K562 (cell line): ENCODE measurements around the gene C1orf116. TPM values are rescaled to one million over a fixed set of nuclear protein-coding genes. Genes with fewer than 3 reads are reported as not detected.
A peak's percentile ranks its signal among the peaks of the same experiment; 100 is the strongest.

ENCODE experiments used
- ATAC-seq: fragments of 200-7000 bp; cut with Tn5 transposase; 3 replicates; pipeline ENCODE4 v1.9.1; 2020; ENCODE audit warnings: moderate library complexity
- BruUV-seq: library from RNA; stranded (reverse); fragments of 400-500 nt; replicated peaks from 2 replicates; lab custom pipeline; 2021; lab: Mats Ljungman, UMichigan
- CTCF ChIA-PET: fragments of 300-600 bp; formaldehyde crosslinking; extraction: SDS; loops from one replicate; lab custom pipeline; 2021; ENCODE audit warnings: low intra/inter-chr PET ratio; lab: Yijun Ruan, JAX
- POLR2A ChIA-PET: fragments of 300-600, 350-650 bp; sonication (Branson Sonifier 250); formaldehyde crosslinking; extraction: SDS; loops from one replicate; lab custom pipeline; 2021; ENCODE audit warnings: antibody characterized with exemption, inconsistent platforms; lab: Yijun Ruan, JAX
- DNase-seq, 4 experiments: peaks; one replicate each; pipeline versions ENCODE4 v3.0.0 to v3.0.0-alpha.2; 2011 to 2018; ENCODE audit warnings: low spot score in 3 of 4, mixed read lengths in 3 of 4; ENCODE audit errors: extremely low read depth in 1 of 4
- FAIRE-seq: peaks from 2 replicates; lab custom pipeline; 2011; peaks lifted over from hg19 to GRCh38; lab: Jason Lieb, UNC
- H2AFZ ChIP-seq: 2 replicates; pipeline ENCODE4 v1.6.0; 2011; ENCODE audit warnings: low read depth, low read length, control low read depth, inconsistent platforms
- H3K27ac ChIP-seq: fragments of 200-600 bp; 3 replicates; pipeline ENCODE4 v1.8.0; 2011; ENCODE audit warnings: low read depth, mild to moderate bottlenecking, control low read depth, inconsistent platforms, low read length, moderate library complexity, mixed read lengths; ENCODE audit errors: extremely low read depth
- H3K27me3 ChIP-seq, 2 experiments: fragments of 300-600 bp in 1 of 2; 2 replicates in 1 of 2; 3 replicates in 1 of 2; pipeline versions ENCODE4 v1.6.0 to v1.8.0; 2011; ENCODE audit warnings: inconsistent platforms in 2 of 2, low read length in 2 of 2, mild to moderate bottlenecking in 1 of 2, mixed read lengths in 1 of 2, moderate library complexity in 1 of 2; ENCODE audit not compliant: control insufficient read depth in 2 of 2, insufficient read depth in 2 of 2
- H3K36me3 ChIP-seq: fragments of 300-600 bp; 3 replicates; pipeline ENCODE4 v1.8.0; 2011; ENCODE audit warnings: mild to moderate bottlenecking, low read length, inconsistent platforms; ENCODE audit not compliant: control insufficient read depth, insufficient read depth
- H3K4me1 ChIP-seq, 2 experiments: fragments of 200-600 bp in 1 of 2; replicated peaks in 1 of 2; 2 replicates in 1 of 2; 3 replicates in 1 of 2; pipeline versions ENCODE4 v1.5.1 to v1.8.0; 2011; ENCODE audit warnings: inconsistent platforms in 2 of 2, low read length in 2 of 2, mild to moderate bottlenecking in 1 of 2, mixed read lengths in 1 of 2, moderate library complexity in 1 of 2; ENCODE audit not compliant: control insufficient read depth in 2 of 2, insufficient read depth in 2 of 2
- H3K4me2 ChIP-seq: 2 replicates; pipeline ENCODE4 v1.6.1; 2011; ENCODE audit warnings: low read length, control low read depth, inconsistent platforms, mixed read lengths; ENCODE audit not compliant: insufficient read depth
- H3K4me3 ChIP-seq: fragments of 200-600 bp; sonication (generic), shearing (Covaris generic); 2 replicates; pipeline ENCODE4 v1.5.1; 2016; ENCODE audit warnings: control low read depth, inconsistent platforms
- H3K79me2 ChIP-seq: fragments of 200-600 bp; 3 replicates; pipeline ENCODE4 v1.8.0; 2011; ENCODE audit warnings: low read length, inconsistent platforms; ENCODE audit not compliant: control insufficient read depth, insufficient read depth
- H3K9ac ChIP-seq, 2 experiments: 2 replicates each; pipeline versions ENCODE4 v1.6.0 to v1.6.1; 2011; ENCODE audit warnings: low read depth in 2 of 2, low read length in 2 of 2, control low read depth in 1 of 2, inconsistent platforms in 1 of 2, mild to moderate bottlenecking in 1 of 2, mixed read lengths in 1 of 2; ENCODE audit not compliant: insufficient read depth in 1 of 2
- H3K9me1 ChIP-seq: one replicate; pipeline ENCODE4 v1.6.0; 2011; ENCODE audit warnings: inconsistent platforms, mild to moderate bottlenecking, low read length, moderate library complexity; ENCODE audit not compliant: control insufficient read depth, insufficient read depth
- H3K9me3 ChIP-seq: replicated peaks from 2 replicates; pipeline ENCODE4 v1.5.1; 2011; ENCODE audit warnings: low read depth, low read length, inconsistent platforms; ENCODE audit not compliant: control insufficient read depth, insufficient read depth
- H4K20me1 ChIP-seq: replicated peaks from 2 replicates; pipeline ENCODE4 v1.6.1; 2011; ENCODE audit warnings: low read length, inconsistent platforms, mixed read lengths; ENCODE audit not compliant: control insufficient read depth, insufficient read depth
- BDP1 ChIP-seq: IDR thresholded peaks from 3 replicates; pipeline ENCODE4 v1.6.1; 2011; ENCODE audit not compliant: insufficient read length, insufficient read depth
- CHD1 ChIP-seq: fragments of 200-600 bp; sonication (generic); IDR thresholded peaks from one replicate; pipeline ENCODE4 v1.6.1; 2012; ENCODE audit warnings: mild to moderate bottlenecking, moderate library complexity, low read length, inconsistent platforms
- ETV1 ChIP-seq: fragments of 450-650 bp; conservative IDR thresholded peaks from 2 replicates; pipeline ENCODE4 v1.6.1; 2016; ENCODE audit warnings: missing genetic modification characterization, control low read depth, low read depth, missing compliant biosample characterization
- HMG20A ChIP-seq: fragments of 450-650 bp; formaldehyde crosslinking; conservative IDR thresholded peaks from 2 replicates; pipeline ENCODE4 v1.4.0; 2020; ENCODE audit warnings: mild to moderate bottlenecking, mixed read lengths
- MTA3 ChIP-seq: fragments of 450-650 bp; formaldehyde crosslinking; IDR thresholded peaks from 2 replicates; pipeline ENCODE4 v1.6.1; 2017; ENCODE audit warnings: mild to moderate bottlenecking, borderline replicate concordance
- NFYB ChIP-seq: IDR thresholded peaks from 2 replicates; pipeline ENCODE4 v1.6.1; 2011; ENCODE audit warnings: mild to moderate bottlenecking, moderate library complexity; ENCODE audit not compliant: insufficient read length; ENCODE audit errors: extremely low read depth
- PHB ChIP-seq: fragments of 250-450 bp; sonication (Bioruptor Pico); IDR thresholded peaks from 2 replicates; pipeline ENCODE4 v1.5.0; 2021
- ZNF324 ChIP-seq: fragments of 250-450 bp; sonication (Bioruptor Pico); IDR thresholded peaks from 2 replicates; pipeline ENCODE4 v1.4.0; 2020; ENCODE audit warnings: mild to moderate bottlenecking
- WGBS: fragments of 100-300 bp; shearing (Covaris generic); methylation state at CpG from one replicate; pipeline ENCODE4 v1.1.6; 2016; ENCODE audit warnings: low coverage, mixed read lengths; ENCODE audit not compliant: insufficient coverage; ENCODE audit errors: missing lambda C conversion rate; 5-methylcytosine and 5-hydroxymethylcytosine counted together
- in situ Hi-C: fragments of 300-500 bp; cut with MboI; formaldehyde crosslinking; loops from 4 replicates; pipeline ENCODE4 v1.15.0; 2018; ENCODE audit warnings: inconsistent platforms, mixed read lengths
- intact Hi-C: fragments of 100-400 bp; cut with micrococcal nuclease; formaldehyde crosslinking; loops from 2 replicates; pipeline ENCODE4 v1.14.2; 2022
- polyA plus RNA-seq, 8 experiments: library from polyadenylated mRNA; depleted of rRNA in 4 of 8; stranded (reverse) in 5 of 8; unstranded in 3 of 8; fragments of >200 nt; fragmentation: Nextera tagmentation in 2 of 8; fragmentation: Illumina TruSeq in 1 of 8; extraction: Ambion mirVana in 2 of 8; extraction: Trizol in 1 of 8; gene quantifications; 2 replicates each; pipeline versions ENCODE4 v1.2.1 to v1.2.3, GENCODE V29; 2011 to 2014; ENCODE audit warnings: inconsistent platforms in 1 of 8, missing spikeins in 1 of 8
- total RNA-seq, 7 experiments: library from RNA; depleted of rRNA in 6 of 7; stranded (reverse); fragments of >200 nt in 6 of 7; fragmentation: Illumina TruSeq in 2 of 7; extraction: Trizol in 2 of 7; gene quantifications; 2 replicates each; pipeline versions ENCODE4 v1.2.1 to v1.2.3, GENCODE V29; 2011 to 2021; ENCODE audit warnings: low replicate concordance in 1 of 7
- TF ChIP-seq, protein P1 (sequence below): fragments of 250-450 bp; sonication (Bioruptor Pico); IDR thresholded peaks from 2 replicates; pipeline ENCODE4 v1.9.0; 2021; ENCODE audit warnings: mild to moderate bottlenecking
- TF ChIP-seq, protein P2 (sequence below): fragments of 250-450 bp; sonication (Bioruptor Pico); IDR thresholded peaks from 2 replicates; pipeline ENCODE4 v1.5.0; 2021
- TF ChIP-seq, protein P3 (sequence below): fragments of 450-650 bp; IDR thresholded peaks from one replicate; pipeline ENCODE4 v1.6.1; 2018; ENCODE audit warnings: mild to moderate bottlenecking, moderate library complexity; ENCODE audit not compliant: partially characterized antibody
- TF ChIP-seq, protein P4 (sequence below): IDR thresholded peaks from 2 replicates; pipeline ENCODE4 v1.6.1; 2014; ENCODE audit warnings: antibody characterized with exemption

Gene C1orf116
- total and polyA plus RNA-seq, 9 of the 15 experiments (the other 6 are each of a cell fraction or from before 2014, with no cell fraction given): 0.62 to 3.0 (median 0.95) TPM

DNA sequence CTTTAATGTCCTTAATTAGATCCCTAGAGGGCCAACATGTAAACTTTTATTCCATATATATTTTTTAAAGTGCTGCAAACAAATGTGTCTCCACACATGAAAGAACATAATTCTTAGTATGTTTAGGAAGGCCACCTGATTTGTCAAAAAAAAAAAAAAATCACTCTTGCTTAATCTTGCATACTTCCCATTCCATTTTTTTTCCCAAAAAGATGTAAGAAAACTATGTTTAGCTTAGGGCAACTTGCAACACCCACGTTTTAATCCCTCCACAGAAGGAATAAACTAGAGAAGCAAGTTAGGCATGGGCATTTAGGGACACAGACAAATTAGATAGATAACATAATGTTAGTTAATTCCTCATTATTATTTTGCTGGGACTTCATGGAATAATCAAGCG, 12.9 kb upstream of the C1orf116 start:
- 38% methylated on average over 2 of the region's 2 CpGs for WGBS
- H3K9ac ChIP-seq: peak overlapping the region in 1 of 2 experiments; percentile 98; a peak in 2 of 4 replicates
- H3K9me1 ChIP-seq: no peaks in the 10 kb centered on the region
- FAIRE-seq (no peak), DNase-seq (no peak), ATAC-seq (no peak)
- TF ChIP-seq, protein P1, sequence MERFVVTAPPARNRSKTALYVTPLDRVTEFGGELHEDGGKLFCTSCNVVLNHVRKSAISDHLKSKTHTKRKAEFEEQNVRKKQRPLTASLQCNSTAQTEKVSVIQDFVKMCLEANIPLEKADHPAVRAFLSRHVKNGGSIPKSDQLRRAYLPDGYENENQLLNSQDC: no peak
- TF ChIP-seq, protein P2, sequence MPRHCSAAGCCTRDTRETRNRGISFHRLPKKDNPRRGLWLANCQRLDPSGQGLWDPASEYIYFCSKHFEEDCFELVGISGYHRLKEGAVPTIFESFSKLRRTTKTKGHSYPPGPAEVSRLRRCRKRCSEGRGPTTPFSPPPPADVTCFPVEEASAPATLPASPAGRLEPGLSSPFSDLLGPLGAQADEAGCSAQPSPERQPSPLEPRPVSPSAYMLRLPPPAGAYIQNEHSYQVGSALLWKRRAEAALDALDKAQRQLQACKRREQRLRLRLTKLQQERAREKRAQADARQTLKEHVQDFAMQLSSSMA (CRISPR knock-in tag): no peak
- TF ChIP-seq BDP1 (no peak), PHB (CRISPR knock-in tag) (no peak), MTA3 (no peak), CHD1 (no peak), ZNF324 (no peak), ETV1 (no peak), HMG20A (CRISPR knock-in tag) (no peak), NFYB (no peak)
- TF ChIP-seq, protein P3, sequence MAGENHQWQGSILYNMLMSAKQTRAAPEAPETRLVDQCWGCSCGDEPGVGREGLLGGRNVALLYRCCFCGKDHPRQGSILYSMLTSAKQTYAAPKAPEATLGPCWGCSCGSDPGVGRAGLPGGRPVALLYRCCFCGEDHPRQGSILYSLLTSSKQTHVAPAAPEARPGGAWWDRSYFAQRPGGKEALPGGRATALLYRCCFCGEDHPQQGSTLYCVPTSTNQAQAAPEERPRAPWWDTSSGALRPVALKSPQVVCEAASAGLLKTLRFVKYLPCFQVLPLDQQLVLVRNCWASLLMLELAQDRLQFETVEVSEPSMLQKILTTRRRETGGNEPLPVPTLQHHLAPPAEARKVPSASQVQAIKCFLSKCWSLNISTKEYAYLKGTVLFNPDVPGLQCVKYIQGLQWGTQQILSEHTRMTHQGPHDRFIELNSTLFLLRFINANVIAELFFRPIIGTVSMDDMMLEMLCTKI: no peak
- TF ChIP-seq, protein P4, sequence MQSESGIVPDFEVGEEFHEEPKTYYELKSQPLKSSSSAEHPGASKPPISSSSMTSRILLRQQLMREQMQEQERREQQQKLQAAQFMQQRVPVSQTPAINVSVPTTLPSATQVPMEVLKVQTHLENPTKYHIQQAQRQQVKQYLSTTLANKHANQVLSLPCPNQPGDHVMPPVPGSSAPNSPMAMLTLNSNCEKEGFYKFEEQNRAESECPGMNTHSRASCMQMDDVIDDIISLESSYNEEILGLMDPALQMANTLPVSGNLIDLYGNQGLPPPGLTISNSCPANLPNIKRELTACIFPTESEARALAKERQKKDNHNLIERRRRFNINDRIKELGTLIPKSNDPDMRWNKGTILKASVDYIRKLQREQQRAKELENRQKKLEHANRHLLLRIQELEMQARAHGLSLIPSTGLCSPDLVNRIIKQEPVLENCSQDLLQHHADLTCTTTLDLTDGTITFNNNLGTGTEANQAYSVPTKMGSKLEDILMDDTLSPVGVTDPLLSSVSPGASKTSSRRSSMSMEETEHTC: no peak
- H4K20me1 ChIP-seq: peaks cover 18% of the 10 kb centered on the region
- intact Hi-C loops: no loop called here
- H3K27ac ChIP-seq: no peak overlapping the region
- H3K27me3 ChIP-seq: no peaks in the 10 kb centered on the region
- no peak overlapping the region for H2AFZ ChIP-seq
- ChIA-PET POLR2A (interaction anchor here (0.7 to 9.8 kb wide), 4 partner anchors 10 to 40 kb away, joined by 3 to 104 read pairs (median 50); partner anchors contain the start of gene C1orf116), CTCF (no interaction called here)
- H3K4me1 ChIP-seq: peaks cover 0 to 35% of the 10 kb centered on the region in 2 experiments; a peak in 4 of 5 replicates
- no peaks in the 10 kb centered on the region for H3K9me3 ChIP-seq
- peak overlapping the region; percentile 71 for H3K4me2 ChIP-seq
- in situ Hi-C loops: no loop called here
- H3K79me2 ChIP-seq: peaks cover 79% of the 10 kb centered on the region
- H3K36me3 ChIP-seq: peaks cover 74% of the 10 kb centered on the region
- H3K4me3 ChIP-seq: no peak overlapping the region
- BruUV-seq: no TSS peak
